NB4 (cell line): ENCODE results near the gene TSHR.

Experiments used
- POLR2A ChIP-seq: IDR thresholded peaks from 2 replicates; pipeline ENCODE4 v1.6.1; 2011; ENCODE audit warnings: mild to moderate bottlenecking; ENCODE audit not compliant: insufficient read length; ENCODE audit errors: extremely low read depth
- TF ChIP-seq, protein P1 (sequence below): IDR thresholded peaks from one replicate; pipeline ENCODE4 v1.5.1; 2012; ENCODE audit warnings: low read depth, low read length

DNA sequence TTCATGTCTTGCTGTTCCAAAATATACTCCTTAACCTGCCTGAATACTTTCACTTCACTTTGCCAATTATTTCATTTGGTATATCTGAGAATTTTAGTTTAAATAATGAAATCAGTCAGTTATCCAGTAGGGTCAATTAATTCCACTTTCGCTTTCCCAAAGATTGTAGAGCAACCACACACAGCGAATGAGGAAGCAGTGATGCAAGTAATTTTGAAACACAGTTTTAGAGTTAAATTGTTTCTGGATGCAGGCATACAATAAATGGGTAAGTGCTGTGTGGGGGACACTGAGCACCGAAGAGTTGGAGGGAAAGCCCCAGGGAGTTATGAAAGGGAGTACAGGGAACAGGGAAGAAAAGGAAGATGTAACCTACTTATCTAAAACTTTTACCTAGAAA is 62.8 kb downstream of the TSHR start:
- no peak for TF ChIP-seq POLR2A
- TF ChIP-seq, protein P1, sequence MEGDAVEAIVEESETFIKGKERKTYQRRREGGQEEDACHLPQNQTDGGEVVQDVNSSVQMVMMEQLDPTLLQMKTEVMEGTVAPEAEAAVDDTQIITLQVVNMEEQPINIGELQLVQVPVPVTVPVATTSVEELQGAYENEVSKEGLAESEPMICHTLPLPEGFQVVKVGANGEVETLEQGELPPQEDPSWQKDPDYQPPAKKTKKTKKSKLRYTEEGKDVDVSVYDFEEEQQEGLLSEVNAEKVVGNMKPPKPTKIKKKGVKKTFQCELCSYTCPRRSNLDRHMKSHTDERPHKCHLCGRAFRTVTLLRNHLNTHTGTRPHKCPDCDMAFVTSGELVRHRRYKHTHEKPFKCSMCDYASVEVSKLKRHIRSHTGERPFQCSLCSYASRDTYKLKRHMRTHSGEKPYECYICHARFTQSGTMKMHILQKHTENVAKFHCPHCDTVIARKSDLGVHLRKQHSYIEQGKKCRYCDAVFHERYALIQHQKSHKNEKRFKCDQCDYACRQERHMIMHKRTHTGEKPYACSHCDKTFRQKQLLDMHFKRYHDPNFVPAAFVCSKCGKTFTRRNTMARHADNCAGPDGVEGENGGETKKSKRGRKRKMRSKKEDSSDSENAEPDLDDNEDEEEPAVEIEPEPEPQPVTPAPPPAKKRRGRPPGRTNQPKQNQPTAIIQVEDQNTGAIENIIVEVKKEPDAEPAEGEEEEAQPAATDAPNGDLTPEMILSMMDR = no peak
